ENCODE data around the gene REST. TPM values are rescaled to one million over a fixed set of nuclear protein-coding genes. Genes with fewer than 3 reads are reported as not detected.
A peak's percentile ranks its signal among the peaks of the same experiment; 100 is the strongest.

Gene REST
- total RNA-seq, 1 donor: 52.7 TPM

GRCh38 chr4:56986952-56987351 is 79.3 kb downstream of the REST start:
- no peak for DNase-seq (ENCODE audit: low read depth)
- H3K4me3 ChIP-seq (ENCODE audit: low read depth, low read length): no peak overlapping the region
- TF ChIP-seq, protein P1, sequence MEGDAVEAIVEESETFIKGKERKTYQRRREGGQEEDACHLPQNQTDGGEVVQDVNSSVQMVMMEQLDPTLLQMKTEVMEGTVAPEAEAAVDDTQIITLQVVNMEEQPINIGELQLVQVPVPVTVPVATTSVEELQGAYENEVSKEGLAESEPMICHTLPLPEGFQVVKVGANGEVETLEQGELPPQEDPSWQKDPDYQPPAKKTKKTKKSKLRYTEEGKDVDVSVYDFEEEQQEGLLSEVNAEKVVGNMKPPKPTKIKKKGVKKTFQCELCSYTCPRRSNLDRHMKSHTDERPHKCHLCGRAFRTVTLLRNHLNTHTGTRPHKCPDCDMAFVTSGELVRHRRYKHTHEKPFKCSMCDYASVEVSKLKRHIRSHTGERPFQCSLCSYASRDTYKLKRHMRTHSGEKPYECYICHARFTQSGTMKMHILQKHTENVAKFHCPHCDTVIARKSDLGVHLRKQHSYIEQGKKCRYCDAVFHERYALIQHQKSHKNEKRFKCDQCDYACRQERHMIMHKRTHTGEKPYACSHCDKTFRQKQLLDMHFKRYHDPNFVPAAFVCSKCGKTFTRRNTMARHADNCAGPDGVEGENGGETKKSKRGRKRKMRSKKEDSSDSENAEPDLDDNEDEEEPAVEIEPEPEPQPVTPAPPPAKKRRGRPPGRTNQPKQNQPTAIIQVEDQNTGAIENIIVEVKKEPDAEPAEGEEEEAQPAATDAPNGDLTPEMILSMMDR (IDR thresholded peaks at IDR 0.05; ENCODE audit: insufficient read depth, low read depth, low read length): no peak

DNA sequence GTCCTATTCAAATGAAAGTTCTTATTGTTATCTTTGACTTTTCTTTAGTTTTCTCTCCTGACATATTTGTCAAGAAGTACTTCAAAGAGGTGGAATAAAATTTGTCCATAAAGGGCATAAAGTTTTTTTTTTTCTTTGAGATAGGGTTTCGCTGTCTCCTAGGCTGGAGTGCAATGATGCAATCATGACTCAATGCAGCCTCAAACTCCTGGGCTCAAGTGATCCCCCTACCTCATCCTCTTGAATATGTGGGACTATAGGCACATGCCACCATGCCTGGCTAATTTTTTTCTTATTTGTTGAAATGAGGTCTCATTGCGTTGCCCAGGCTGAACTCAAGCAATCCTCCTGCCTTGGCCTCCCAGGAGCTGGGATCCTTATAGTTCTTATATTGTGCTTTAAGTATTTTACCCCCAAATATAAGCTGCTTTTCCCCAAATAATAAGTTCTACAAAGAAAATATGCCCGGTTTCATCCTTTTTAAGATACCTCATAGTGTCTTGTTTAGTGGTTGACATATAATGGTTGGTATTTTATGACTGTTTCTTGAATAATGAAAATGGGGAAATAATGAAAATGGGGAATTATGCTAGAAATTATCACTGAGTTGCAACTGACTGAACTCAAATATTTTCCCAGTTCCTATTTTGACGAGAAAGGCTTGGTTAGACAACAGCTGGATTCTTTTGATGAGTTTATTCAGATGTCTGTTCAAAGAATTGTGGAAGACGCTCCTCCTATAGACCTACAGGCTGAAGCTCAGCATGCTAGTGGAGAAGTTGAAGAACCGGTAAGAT is 82.6 kb downstream of the REST start:
- TF ChIP-seq, protein P1 (IDR thresholded peaks at IDR 0.05; ENCODE audit: insufficient read depth, low read depth, low read length): no peak
- no peak overlapping the region for H3K4me3 ChIP-seq (ENCODE audit: low read depth, low read length)
- DNase-seq (ENCODE audit: low read depth): peak; percentile 58

DNA sequence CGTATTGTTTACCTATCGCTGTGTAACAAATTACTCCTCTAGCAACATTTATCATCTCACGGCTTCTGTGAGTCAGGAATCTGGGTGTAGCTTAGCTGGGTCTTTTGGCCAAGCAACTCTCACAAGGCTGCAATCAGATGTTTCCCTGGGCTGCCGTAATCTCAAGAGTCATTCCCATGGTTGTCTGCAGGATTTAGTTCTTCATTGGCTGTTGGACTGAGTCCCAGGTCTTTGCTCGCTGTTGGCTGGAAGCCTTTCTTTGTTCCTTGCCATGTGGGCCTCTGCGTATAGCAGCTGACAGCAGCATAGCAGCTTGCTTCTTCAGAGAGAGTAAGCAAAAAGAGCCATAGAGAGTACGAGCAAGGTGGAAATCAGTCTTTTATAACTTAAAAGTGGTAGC is 87.8 kb downstream of the REST start:
- peak; percentile 88 for DNase-seq (ENCODE audit: low read depth)
- TF ChIP-seq, protein P1 (IDR thresholded peaks at IDR 0.05; ENCODE audit: insufficient read depth, low read depth, low read length): no peak
- no peak overlapping the region for H3K4me3 ChIP-seq (ENCODE audit: low read depth, low read length)

- no peak for DNase-seq (ENCODE audit: low read depth)
- H3K4me3 ChIP-seq (ENCODE audit: low read depth, low read length): no peak overlapping the region
- TF ChIP-seq, protein P1 (IDR thresholded peaks at IDR 0.05; ENCODE audit: insufficient read depth, low read depth, low read length): no peak
These were observed 92.1 kb downstream of the REST start for GRCh38 chr4:56999751-57000150.

GRCh38 chr4:57013543-57014120 is 105.9 kb downstream of the REST start:
- no peak overlapping the region for H3K4me3 ChIP-seq (ENCODE audit: low read depth, low read length)
- TF ChIP-seq, protein P1 (IDR thresholded peaks at IDR 0.05; ENCODE audit: insufficient read depth, low read depth, low read length): no peak
- no peak for DNase-seq (ENCODE audit: low read depth)

Small RNA genes within 50 kb of the gene (small RNA-seq; reads per million reads assigned to genes)
- gene RNU6-998P: not detected

Other genes starting within 250 kb of the REST start
- under 0.01 and 0.97 TPM in 2 replicates for gene HOPX, start 226.6 kb upstream of the REST start, total RNA-seq
- not detected in 2 replicates for gene SPINK2, start 86.2 kb upstream of the REST start, total RNA-seq
- 14.2 and 16.8 TPM in 2 replicates for gene NOA1, start 69.7 kb downstream of the REST start, total RNA-seq
- gene POLR2B, start 71.0 kb downstream of the REST start, total RNA-seq: 91.5 and 136 TPM in 2 replicates
- 234 and 417 TPM in 2 replicates for gene IGFBP7, start 202.5 kb downstream of the REST start, total RNA-seq

Data from fibroblast of villous mesenchyme (primary cell).